ENCODE data around the gene AJAP1.

DNA sequence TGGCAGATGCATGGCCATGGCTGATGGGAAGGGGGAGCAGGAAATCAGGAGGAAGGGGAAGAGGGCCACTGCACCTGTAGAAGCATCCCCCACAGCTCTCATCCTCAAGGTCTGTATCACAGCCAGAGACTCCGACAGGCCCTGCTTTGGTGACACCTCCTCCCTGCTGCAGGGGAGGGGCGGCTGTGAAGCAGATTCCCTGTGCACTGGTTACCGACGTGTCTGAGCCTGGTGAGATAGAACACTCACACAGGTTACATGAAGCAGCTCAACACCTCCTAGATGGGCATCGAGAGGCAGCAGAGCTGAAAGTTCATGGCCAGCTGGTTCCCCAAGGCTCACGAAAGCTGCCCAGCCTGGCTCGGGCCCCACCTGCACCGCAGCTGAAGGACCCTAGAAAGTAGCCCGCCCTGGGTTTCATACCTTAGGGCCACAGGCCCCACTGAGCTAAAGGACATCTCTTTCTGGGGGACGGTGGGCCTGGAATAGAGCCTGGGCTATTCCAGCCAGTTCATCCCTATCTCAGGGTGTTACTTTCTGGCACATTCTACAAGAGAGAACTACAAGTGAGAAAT lies 30.2 kb upstream of the AJAP1 start:
- TF ChIP-seq EZH2 (IDR thresholded peaks at IDR 0.05; ENCODE audit: borderline replicate concordance): no peak
- TF ChIP-seq, protein P1, sequence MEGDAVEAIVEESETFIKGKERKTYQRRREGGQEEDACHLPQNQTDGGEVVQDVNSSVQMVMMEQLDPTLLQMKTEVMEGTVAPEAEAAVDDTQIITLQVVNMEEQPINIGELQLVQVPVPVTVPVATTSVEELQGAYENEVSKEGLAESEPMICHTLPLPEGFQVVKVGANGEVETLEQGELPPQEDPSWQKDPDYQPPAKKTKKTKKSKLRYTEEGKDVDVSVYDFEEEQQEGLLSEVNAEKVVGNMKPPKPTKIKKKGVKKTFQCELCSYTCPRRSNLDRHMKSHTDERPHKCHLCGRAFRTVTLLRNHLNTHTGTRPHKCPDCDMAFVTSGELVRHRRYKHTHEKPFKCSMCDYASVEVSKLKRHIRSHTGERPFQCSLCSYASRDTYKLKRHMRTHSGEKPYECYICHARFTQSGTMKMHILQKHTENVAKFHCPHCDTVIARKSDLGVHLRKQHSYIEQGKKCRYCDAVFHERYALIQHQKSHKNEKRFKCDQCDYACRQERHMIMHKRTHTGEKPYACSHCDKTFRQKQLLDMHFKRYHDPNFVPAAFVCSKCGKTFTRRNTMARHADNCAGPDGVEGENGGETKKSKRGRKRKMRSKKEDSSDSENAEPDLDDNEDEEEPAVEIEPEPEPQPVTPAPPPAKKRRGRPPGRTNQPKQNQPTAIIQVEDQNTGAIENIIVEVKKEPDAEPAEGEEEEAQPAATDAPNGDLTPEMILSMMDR (IDR thresholded peaks at IDR 0.05; ENCODE audit: poor library complexity): no peak
